ENCODE measurements around the gene CCDC174. TPM values are rescaled to one million over a fixed set of nuclear protein-coding genes. Genes with fewer than 3 reads are reported as not detected.

CCDC174 gene
- total RNA-seq, 1 donor from 2014 or later: 31.2 TPM

- intact Hi-C loops (cut with DNase I): no loop called here
- no peaks in the 10 kb centered on the region for H3K36me3 ChIP-seq
These were observed 32.9 kb downstream of the CCDC174 start for GRCh38 chr3:14684447-14684846.

GRCh38 chr3:14685179-14685578, 33.6 kb downstream of the CCDC174 start:
- no peaks in the 10 kb centered on the region for H3K9me3 ChIP-seq
- no peak for TF ChIP-seq POLR2A (IDR thresholded peaks at IDR 0.05)
- TF ChIP-seq CTCF (IDR thresholded peaks at IDR 0.05): no peak
- TF ChIP-seq POLR2AphosphoS5 (IDR thresholded peaks at IDR 0.05; ENCODE audit: insufficient read depth in 1 of 2, low read depth in 1 of 2): no peak
- intact Hi-C loops (cut with DNase I): no loop called here
- no peak overlapping the region for H3K4me3 ChIP-seq
- no peak for DNase-seq (ENCODE audit: extremely low spot score in 2 of 2)
- no peaks in the 10 kb centered on the region for H3K27me3 ChIP-seq
- H3K27ac ChIP-seq: no peak overlapping the region
- no peaks in the 10 kb centered on the region for H3K36me3 ChIP-seq
- no peaks in the 10 kb centered on the region for H3K4me1 ChIP-seq

More at GRCh38 chr3:14684447-14684846, 32.9 kb downstream of the CCDC174 start:
- Histone ChIP-seq H3K4me1 (no peaks in the 10 kb centered on the region), H3K4me3 (no peak overlapping the region), H3K27ac (no peak overlapping the region), H3K27me3 (no peaks in the 10 kb centered on the region), H3K9me3 (no peaks in the 10 kb centered on the region)
- no peak for TF ChIP-seq CTCF (IDR thresholded peaks at IDR 0.05)
- TF ChIP-seq POLR2A (IDR thresholded peaks at IDR 0.05): no peak
- TF ChIP-seq POLR2AphosphoS5 (IDR thresholded peaks at IDR 0.05; ENCODE audit: insufficient read depth in 1 of 2, low read depth in 1 of 2): no peak
- DNase-seq (ENCODE audit: extremely low spot score in 2 of 2): no peak

GRCh38 chr3:14687360-14687759, 35.8 kb downstream of the CCDC174 start:
- Histone ChIP-seq H3K27ac (no peak overlapping the region), H3K4me3 (no peak overlapping the region), H3K4me1 (no peaks in the 10 kb centered on the region), H3K36me3 (no peaks in the 10 kb centered on the region), H3K9me3 (no peaks in the 10 kb centered on the region), H3K27me3 (no peaks in the 10 kb centered on the region)
- DNase-seq (ENCODE audit: extremely low spot score in 2 of 2): no peak
- intact Hi-C loops (cut with DNase I): no loop called here
- TF ChIP-seq CTCF (IDR thresholded peaks at IDR 0.05) (no peak), POLR2AphosphoS5 (IDR thresholded peaks at IDR 0.05; ENCODE audit: insufficient read depth in 1 of 2, low read depth in 1 of 2) (no peak), POLR2A (IDR thresholded peaks at IDR 0.05) (no peak)

GRCh38 chr3:14688525-14688924, 37.0 kb downstream of the CCDC174 start:
- TF ChIP-seq POLR2AphosphoS5 (IDR thresholded peaks at IDR 0.05; ENCODE audit: insufficient read depth in 1 of 2, low read depth in 1 of 2) (no peak), POLR2A (IDR thresholded peaks at IDR 0.05) (no peak), CTCF (IDR thresholded peaks at IDR 0.05) (no peak)
- H3K4me1 ChIP-seq: no peaks in the 10 kb centered on the region
- no peak overlapping the region for H3K4me3 ChIP-seq
- intact Hi-C loops (cut with DNase I): no loop called here
- H3K36me3 ChIP-seq: no peaks in the 10 kb centered on the region
- no peak overlapping the region for H3K27ac ChIP-seq
- H3K9me3 ChIP-seq: no peaks in the 10 kb centered on the region
- no peak for DNase-seq (ENCODE audit: extremely low spot score in 2 of 2)
- no peaks in the 10 kb centered on the region for H3K27me3 ChIP-seq

- intact Hi-C loops (cut with DNase I): no loop called here
- Histone ChIP-seq H3K4me1 (no peaks in the 10 kb centered on the region), H3K36me3 (no peaks in the 10 kb centered on the region)
These were observed 37.9 kb downstream of the CCDC174 start for GRCh38 chr3:14689247-14689980.

More at GRCh38 chr3:14689247-14689980, 37.9 kb downstream of the CCDC174 start:
- Histone ChIP-seq H3K4me3 (no peak overlapping the region), H3K27ac (no peak overlapping the region), H3K9me3 (no peaks in the 10 kb centered on the region), H3K27me3 (no peaks in the 10 kb centered on the region)
- no peak for DNase-seq (ENCODE audit: extremely low spot score in 2 of 2)
- no peak for TF ChIP-seq CTCF (IDR thresholded peaks at IDR 0.05)

Measured in vagina (tissue), 2 donors.